ENCODE measurements around the gene SFPQ. TPM values are rescaled to one million over a fixed set of nuclear protein-coding genes. Genes with fewer than 3 reads are reported as not detected.
"Not testable (repeated sequence)": the region's sequence is repeated elsewhere in the genome, so short reads cannot be mapped to it uniquely, and the experiment has no call there.

Gene SFPQ
- total RNA-seq, 1 experiment from 2014 or later: 440 TPM

GRCh38 chr1:35142728-35143127 is 50.2 kb downstream of the SFPQ start:
- DNase-seq (ENCODE audit: low read depth): not testable (repeated sequence)

DNA sequence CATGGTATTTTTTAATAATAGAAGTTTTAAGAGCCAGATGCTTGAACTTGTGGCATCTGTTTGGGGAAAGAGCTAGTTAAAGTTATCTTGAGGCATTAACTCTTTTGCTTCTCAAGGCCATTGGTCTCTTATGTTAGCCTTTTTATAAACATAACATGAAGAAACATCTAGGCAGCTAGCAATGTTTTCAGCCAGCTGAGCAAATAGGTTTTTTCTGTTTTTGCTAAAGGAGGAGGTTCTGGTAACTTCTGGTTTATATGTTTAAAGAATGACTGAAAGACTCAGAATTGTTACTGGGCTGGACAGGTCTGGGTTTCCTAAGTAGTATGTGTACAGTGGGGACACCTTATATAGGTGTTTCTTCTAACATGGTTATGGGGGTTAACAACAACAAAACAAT is 50.7 kb downstream of the SFPQ start:
- not testable (repeated sequence) for DNase-seq (ENCODE audit: low read depth)

GRCh38 chr1:35137590-35137989 is 55.4 kb downstream of the SFPQ start:
- DNase-seq (ENCODE audit: low read depth): not testable (repeated sequence)

DNA sequence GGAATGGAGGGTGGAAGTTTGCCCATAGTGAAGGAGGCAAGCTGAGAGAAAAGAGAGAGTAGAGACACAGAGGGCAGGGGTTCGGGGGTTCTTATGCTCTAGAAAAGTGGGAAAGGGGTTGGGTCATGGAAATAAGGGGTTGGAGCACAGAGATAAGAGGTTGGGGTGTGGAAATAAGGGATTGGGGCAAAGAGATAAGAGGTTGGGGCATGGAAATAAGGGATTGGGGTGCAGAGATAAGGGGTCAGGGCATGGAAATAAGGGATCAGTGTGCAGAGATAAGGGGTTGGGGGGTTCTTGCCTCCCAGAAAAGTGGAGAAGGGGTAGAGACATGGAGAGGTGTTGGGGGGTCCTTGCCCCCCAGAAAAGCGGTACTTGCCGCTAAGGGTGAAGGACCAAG is 56.2 kb downstream of the SFPQ start:
- DNase-seq (ENCODE audit: low read depth): no peak

Other genes starting within 250 kb of the SFPQ start
- 30.5 TPM in 2 replicates for gene TMEM35B, start 207.8 kb downstream of the SFPQ start, total RNA-seq (2014; rRNA removed; shearing (Covaris generic))
- 10.8 and 13.1 TPM in 2 replicates for gene ZMYM6, start 161.2 kb downstream of the SFPQ start, total RNA-seq (2014; rRNA removed; shearing (Covaris generic))
- gene ZMYM1, start 113.8 kb downstream of the SFPQ start, total RNA-seq (2014; rRNA removed; shearing (Covaris generic)): 16.3 and 22.4 TPM in 2 replicates
- gene ZMYM4, start 75.6 kb upstream of the SFPQ start, total RNA-seq (2014; rRNA removed; shearing (Covaris generic)): 20.4 and 24.5 TPM in 2 replicates